HEK293 (cell line): ENCODE measurements around the gene CNOT11.

Experiments used
- ZNF335 ChIP-seq: fragments of 450-650 bp; formaldehyde crosslinking; conservative IDR thresholded peaks from 2 replicates; pipeline ENCODE4 v1.5.1; 2016; ENCODE audit warnings: missing biosample characterization, missing genetic modification characterization
- ZNF776 ChIP-seq: fragments of 450-650 bp; formaldehyde crosslinking; IDR thresholded peaks from 2 replicates; pipeline ENCODE4 v1.5.0; 2017; ENCODE audit warnings: missing biosample characterization, missing genetic modification characterization, borderline replicate concordance
- TF ChIP-seq, protein P1 (sequence below): fragments of 450-650 bp; formaldehyde crosslinking; IDR thresholded peaks from 2 replicates; pipeline ENCODE4 v1.5.1; 2016; ENCODE audit warnings: missing biosample characterization, missing genetic modification characterization
- TF ChIP-seq, protein P2 (sequence below): fragments of 450-650 bp; formaldehyde crosslinking; IDR thresholded peaks from 2 replicates; pipeline ENCODE4 v1.5.1; 2016; ENCODE audit warnings: missing biosample characterization, missing genetic modification characterization

DNA sequence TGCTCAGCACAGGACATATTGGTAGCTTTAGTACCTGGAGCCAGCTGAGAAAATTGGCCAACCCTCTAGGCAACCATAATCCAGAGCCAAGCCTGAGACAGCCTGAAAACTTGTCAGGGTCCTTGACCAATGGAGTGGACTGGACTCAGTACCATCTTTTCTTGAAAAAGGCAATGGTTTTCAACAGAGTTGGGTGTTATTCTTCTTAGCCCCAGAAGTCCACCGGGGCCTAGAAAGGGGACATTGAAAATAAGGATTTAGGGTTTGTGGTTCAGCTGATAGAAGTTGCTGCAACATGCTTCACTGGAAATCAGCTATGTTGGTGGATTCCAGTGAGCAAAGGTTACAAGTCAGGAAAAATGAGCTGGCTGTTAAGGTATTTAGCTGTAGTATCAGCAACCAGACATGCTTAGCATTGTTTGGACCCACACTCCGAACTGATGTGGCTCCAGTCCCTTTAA, 22.1 kb upstream of the CNOT11 start:
- TF ChIP-seq, protein P1, sequence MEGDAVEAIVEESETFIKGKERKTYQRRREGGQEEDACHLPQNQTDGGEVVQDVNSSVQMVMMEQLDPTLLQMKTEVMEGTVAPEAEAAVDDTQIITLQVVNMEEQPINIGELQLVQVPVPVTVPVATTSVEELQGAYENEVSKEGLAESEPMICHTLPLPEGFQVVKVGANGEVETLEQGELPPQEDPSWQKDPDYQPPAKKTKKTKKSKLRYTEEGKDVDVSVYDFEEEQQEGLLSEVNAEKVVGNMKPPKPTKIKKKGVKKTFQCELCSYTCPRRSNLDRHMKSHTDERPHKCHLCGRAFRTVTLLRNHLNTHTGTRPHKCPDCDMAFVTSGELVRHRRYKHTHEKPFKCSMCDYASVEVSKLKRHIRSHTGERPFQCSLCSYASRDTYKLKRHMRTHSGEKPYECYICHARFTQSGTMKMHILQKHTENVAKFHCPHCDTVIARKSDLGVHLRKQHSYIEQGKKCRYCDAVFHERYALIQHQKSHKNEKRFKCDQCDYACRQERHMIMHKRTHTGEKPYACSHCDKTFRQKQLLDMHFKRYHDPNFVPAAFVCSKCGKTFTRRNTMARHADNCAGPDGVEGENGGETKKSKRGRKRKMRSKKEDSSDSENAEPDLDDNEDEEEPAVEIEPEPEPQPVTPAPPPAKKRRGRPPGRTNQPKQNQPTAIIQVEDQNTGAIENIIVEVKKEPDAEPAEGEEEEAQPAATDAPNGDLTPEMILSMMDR (tag by site-specific recombination): no peak
- TF ChIP-seq ZNF335 (tag by site-specific recombination) (no peak), ZNF776 (tag by site-specific recombination) (no peak)
- TF ChIP-seq, protein P2, sequence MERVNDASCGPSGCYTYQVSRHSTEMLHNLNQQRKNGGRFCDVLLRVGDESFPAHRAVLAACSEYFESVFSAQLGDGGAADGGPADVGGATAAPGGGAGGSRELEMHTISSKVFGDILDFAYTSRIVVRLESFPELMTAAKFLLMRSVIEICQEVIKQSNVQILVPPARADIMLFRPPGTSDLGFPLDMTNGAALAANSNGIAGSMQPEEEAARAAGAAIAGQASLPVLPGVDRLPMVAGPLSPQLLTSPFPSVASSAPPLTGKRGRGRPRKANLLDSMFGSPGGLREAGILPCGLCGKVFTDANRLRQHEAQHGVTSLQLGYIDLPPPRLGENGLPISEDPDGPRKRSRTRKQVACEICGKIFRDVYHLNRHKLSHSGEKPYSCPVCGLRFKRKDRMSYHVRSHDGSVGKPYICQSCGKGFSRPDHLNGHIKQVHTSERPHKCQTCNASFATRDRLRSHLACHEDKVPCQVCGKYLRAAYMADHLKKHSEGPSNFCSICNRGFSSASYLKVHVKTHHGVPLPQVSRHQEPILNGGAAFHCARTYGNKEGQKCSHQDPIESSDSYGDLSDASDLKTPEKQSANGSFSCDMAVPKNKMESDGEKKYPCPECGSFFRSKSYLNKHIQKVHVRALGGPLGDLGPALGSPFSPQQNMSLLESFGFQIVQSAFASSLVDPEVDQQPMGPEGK (tag by site-specific recombination): no peak
